OCI-LY3 (cell line): ENCODE results near the gene FGF19.

Experiments used
- H2AFZ ChIP-seq: fragments of 200-600, 300-600 bp; shearing (Covaris generic); 2 replicates; pipeline ENCODE4 v1.6.0; 2014; ENCODE audit warnings: antibody characterized with exemption, low read depth, low read length
- H3K27ac ChIP-seq: fragments of 200-600, 300-600 bp; sonication (generic); 2 replicates; pipeline ENCODE4 v1.5.1; 2014; ENCODE audit warnings: mild to moderate bottlenecking, low read length, moderate library complexity, mixed read lengths
- H3K27me3 ChIP-seq: fragments of 200-600, 300-600 bp; sonication (generic); 2 replicates; pipeline ENCODE4 v1.6.1; 2014; ENCODE audit warnings: low read depth, low read length, mixed read lengths
- H3K36me3 ChIP-seq: fragments of 200-600, 300-600 bp; sonication (generic); replicated peaks from 2 replicates; pipeline ENCODE3; 2014; ENCODE audit warnings: low read depth, low read length, mixed read lengths
- H3K4me1 ChIP-seq: fragments of 300-600, 200-600 bp; sonication (generic); 2 replicates; pipeline ENCODE4 v1.6.1; 2014; ENCODE audit warnings: low read length, mixed read lengths
- H3K4me2 ChIP-seq: fragments of 200-600, 300-600 bp; sonication (generic); 2 replicates; pipeline ENCODE4 v1.6.1; 2014; ENCODE audit warnings: low read length, mixed read lengths
- H3K4me3 ChIP-seq: fragments of 300-600, 200-600 bp; sonication (generic); 2 replicates; pipeline ENCODE4 v1.5.1; 2014; ENCODE audit warnings: antibody characterized with exemption, mild to moderate bottlenecking, low read length, moderate library complexity
- H3K79me2 ChIP-seq: fragments of 300-600, 200-600 bp; shearing (Covaris generic); 2 replicates; pipeline ENCODE4 v1.6.1; 2014; ENCODE audit warnings: mild to moderate bottlenecking, low read length, mixed read lengths
- H3K9ac ChIP-seq: fragments of 300-600, 200-600 bp; shearing (Covaris generic); 2 replicates; pipeline ENCODE4 v1.6.0; 2014; ENCODE audit warnings: mild to moderate bottlenecking, low read length, moderate library complexity
- H3K9me3 ChIP-seq: fragments of 200-600, 300-600 bp; shearing (Covaris generic); 2 replicates; pipeline ENCODE4 v1.6.1; 2014; ENCODE audit warnings: low read length, mixed read lengths; ENCODE audit not compliant: insufficient read depth
- H4K20me1 ChIP-seq: fragments of 200-600, 300-600 bp; sonication (generic); 2 replicates; pipeline ENCODE4 v1.6.1; 2016; ENCODE audit warnings: low read length, mixed read lengths; ENCODE audit not compliant: insufficient read depth
- CTCF ChIP-seq: fragments of 200-600, 300-600 bp; sonication (generic); IDR thresholded peaks from 2 replicates; pipeline ENCODE4 v1.5.1; 2014; ENCODE audit warnings: antibody characterized with exemption, low read length, low read depth
- EZH2phosphoT487 ChIP-seq: fragments of 200-600 bp; shearing (Covaris generic); IDR thresholded peaks from 2 replicates; pipeline ENCODE4 v1.6.1; 2018; ENCODE audit warnings: antibody characterized with exemption, mixed run types, low read depth

Gene FGF19

GRCh38 chr11:69705901-69706787 lies 2.3 kb upstream of the FGF19 start:
- Histone ChIP-seq H3K4me1 (peaks cover 7% of the 10 kb centered on the region; the same call in 1 of the 2 replicates), H2AFZ (no peak overlapping the region), H3K9ac (no peak overlapping the region), H3K36me3 (no peaks in the 10 kb centered on the region), H3K9me3 (no peaks in the 10 kb centered on the region), H3K4me3 (0 out of 2 replicates have a peak overlapping the region, but pooled peaks have one; percentile 72), H3K79me2 (no peaks in the 10 kb centered on the region), H3K27me3 (0 out of 2 replicates have a peak, but pooled peaks cover 4% of the 10 kb centered on the region), H3K4me2 (peak overlapping the region; percentile 78), H3K27ac (no peak overlapping the region), H4K20me1 (no peaks in the 10 kb centered on the region)
- no peak for TF ChIP-seq CTCF
- no peak for TF ChIP-seq EZH2phosphoT487

DNA sequence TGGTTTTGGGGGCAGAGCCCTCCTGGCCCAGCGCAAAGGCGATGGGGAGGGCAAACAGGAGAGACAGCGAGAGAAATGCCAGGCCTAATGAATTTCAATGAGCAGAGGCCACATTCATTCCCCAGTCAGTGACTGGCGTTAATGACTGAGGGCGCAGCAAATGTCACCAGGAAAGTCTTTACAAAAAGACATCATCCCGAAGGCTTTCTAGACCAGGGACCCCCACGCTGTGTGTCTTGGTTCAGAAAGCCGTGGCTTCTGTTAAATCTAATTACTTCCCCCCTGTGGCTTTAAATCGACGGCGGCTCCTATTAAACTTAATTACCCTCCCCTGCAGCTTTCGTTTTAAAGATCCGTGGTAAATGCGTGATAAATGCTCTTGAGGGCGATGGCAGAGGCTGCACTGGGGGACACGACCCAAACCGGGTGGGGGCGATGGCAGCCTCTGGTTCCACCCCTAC lies 1.6 kb upstream of the FGF19 start:
- no peak overlapping the region for H3K27ac ChIP-seq
- no peak overlapping the region for H3K9ac ChIP-seq
- no peaks in the 10 kb centered on the region for H3K36me3 ChIP-seq
- peaks cover 7% of the 10 kb centered on the region; the same call in 1 of the 2 replicates for H3K4me1 ChIP-seq
- TF ChIP-seq CTCF: no peak
- no peak for TF ChIP-seq EZH2phosphoT487
- no peaks in the 10 kb centered on the region for H3K9me3 ChIP-seq
- no peak overlapping the region for H3K4me2 ChIP-seq
- H4K20me1 ChIP-seq: no peaks in the 10 kb centered on the region
- no peaks in the 10 kb centered on the region for H3K79me2 ChIP-seq
- H2AFZ ChIP-seq: no peak overlapping the region
- H3K4me3 ChIP-seq: no peak overlapping the region
- 0 out of 2 replicates have a peak, but pooled peaks cover 4% of the 10 kb centered on the region for H3K27me3 ChIP-seq

DNA sequence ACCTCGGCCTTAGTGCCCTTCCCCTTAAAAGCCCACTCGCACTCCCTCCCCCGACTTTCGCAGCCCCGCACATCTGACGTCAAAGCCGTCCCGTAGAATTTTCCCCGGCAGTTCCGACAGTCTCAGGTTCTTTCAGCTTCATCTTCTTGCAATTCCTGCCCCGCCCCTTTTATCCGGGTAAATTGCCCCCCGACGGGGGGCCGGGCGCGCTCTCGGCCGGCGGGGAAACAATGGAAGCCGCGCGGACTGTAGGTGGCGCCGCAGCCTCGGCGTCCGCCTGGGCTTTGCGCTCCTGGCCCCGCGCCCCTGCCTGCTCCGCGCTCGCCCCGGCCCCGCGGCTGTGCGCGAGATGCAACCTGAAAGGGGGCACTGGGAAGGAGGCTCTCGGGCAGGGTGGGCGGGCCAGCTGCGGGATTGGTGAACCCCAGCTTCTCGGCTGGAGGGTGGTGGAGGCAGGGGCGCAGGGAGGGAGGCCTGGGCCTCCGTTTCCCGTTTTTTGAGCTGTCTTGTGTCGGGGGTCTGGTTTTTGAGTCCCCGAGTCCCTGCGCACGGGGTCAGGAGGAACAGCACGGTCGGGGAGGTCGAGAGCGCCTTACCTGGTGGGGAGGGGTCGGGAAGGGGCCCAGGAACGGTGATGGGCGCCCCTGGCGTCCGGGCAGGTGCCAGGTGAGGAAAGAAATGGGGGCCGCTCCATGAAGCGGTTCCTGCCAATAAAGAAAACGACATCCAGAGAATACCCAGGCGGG lies 859 bp upstream of the FGF19 start:
- H3K4me3 ChIP-seq: no peak overlapping the region
- no peak overlapping the region for H3K27ac ChIP-seq
- H3K27me3 ChIP-seq: 0 out of 2 replicates have a peak, but pooled peaks cover 4% of the 10 kb centered on the region
- H3K9ac ChIP-seq: no peak overlapping the region
- no peak for TF ChIP-seq EZH2phosphoT487
- no peak for TF ChIP-seq CTCF
- H3K9me3 ChIP-seq: no peaks in the 10 kb centered on the region
- H2AFZ ChIP-seq: no peak overlapping the region
- H3K4me1 ChIP-seq: peaks cover 7% of the 10 kb centered on the region; the same call in 1 of the 2 replicates
- no peaks in the 10 kb centered on the region for H3K79me2 ChIP-seq
- no peaks in the 10 kb centered on the region for H3K36me3 ChIP-seq
- H3K4me2 ChIP-seq: no peak overlapping the region
- H4K20me1 ChIP-seq: no peaks in the 10 kb centered on the region

GRCh38 chr11:69703453-69703767 lies 412 bp downstream of the FGF19 start:
- Histone ChIP-seq H3K9me3 (no peaks in the 10 kb centered on the region), H3K27me3 (no peaks in the 10 kb centered on the region), H4K20me1 (no peaks in the 10 kb centered on the region), H3K36me3 (no peaks in the 10 kb centered on the region), H3K79me2 (no peaks in the 10 kb centered on the region), H3K4me2 (no peak overlapping the region), H3K9ac (no peak overlapping the region), H2AFZ (no peak overlapping the region), H3K4me1 (peaks cover 7% of the 10 kb centered on the region; the same call in 1 of the 2 replicates), H3K4me3 (no peak overlapping the region), H3K27ac (no peak overlapping the region)
- TF ChIP-seq CTCF (no peak), EZH2phosphoT487 (no peak)
